ENCODE results near the gene SEC24B.
"Not testable (repeated sequence)": the region's sequence is repeated elsewhere in the genome, so short reads cannot be mapped to it uniquely, and the experiment has no call there.

Gene SEC24B

DNA sequence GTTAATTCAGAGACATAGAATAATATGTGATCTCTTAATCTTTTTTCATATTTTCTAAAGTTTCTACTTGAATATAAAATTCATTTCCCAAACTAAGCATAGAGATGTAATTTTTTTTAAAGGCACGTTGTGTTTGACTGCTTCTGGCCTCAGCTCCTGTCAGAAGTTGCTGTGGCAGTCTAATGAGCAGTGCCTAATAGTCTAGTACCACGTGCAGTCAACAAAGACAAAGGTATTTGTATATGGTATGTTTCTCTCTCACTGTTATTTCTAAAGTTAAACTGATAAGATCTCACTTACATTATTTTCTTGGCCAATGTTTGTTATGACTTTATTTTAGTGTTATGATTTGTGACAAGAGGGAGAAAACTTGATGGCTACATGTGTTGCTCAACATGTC, 77.8 kb downstream of the SEC24B start:
- no peak overlapping the region for H3K4me3 ChIP-seq (ENCODE audit: low read depth, low read length)
- no peak for DNase-seq (ENCODE audit: low read depth, low spot score)
- in situ Hi-C loops (cut with HindIII; ENCODE audit: low sequenced_read_pairs): no loop called here
- TF ChIP-seq, protein P1, sequence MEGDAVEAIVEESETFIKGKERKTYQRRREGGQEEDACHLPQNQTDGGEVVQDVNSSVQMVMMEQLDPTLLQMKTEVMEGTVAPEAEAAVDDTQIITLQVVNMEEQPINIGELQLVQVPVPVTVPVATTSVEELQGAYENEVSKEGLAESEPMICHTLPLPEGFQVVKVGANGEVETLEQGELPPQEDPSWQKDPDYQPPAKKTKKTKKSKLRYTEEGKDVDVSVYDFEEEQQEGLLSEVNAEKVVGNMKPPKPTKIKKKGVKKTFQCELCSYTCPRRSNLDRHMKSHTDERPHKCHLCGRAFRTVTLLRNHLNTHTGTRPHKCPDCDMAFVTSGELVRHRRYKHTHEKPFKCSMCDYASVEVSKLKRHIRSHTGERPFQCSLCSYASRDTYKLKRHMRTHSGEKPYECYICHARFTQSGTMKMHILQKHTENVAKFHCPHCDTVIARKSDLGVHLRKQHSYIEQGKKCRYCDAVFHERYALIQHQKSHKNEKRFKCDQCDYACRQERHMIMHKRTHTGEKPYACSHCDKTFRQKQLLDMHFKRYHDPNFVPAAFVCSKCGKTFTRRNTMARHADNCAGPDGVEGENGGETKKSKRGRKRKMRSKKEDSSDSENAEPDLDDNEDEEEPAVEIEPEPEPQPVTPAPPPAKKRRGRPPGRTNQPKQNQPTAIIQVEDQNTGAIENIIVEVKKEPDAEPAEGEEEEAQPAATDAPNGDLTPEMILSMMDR (IDR thresholded peaks at IDR 0.05; ENCODE audit: low read depth, low read length): no peak

DNA sequence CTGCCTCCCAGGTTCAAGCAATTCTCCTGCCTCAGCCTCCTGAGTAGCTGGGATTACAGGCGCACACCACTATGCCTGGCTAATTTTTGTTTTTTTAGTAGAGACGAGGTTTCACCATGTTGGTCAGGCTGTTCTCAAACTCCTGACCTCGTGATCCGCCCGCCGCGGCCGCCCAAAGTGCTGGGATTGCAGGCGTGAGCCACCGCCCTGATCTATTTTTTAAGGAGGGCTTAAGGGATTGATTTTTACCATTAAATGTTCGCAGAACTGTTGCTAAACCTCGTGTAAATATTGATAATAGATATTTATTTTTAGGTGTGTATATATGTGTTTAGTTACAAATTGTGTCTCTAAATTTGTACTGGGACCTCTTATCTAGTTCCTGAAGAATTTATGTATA, 79.8 kb downstream of the SEC24B start:
- H3K4me3 ChIP-seq (ENCODE audit: low read depth, low read length); DNase-seq (ENCODE audit: low read depth, low spot score); in situ Hi-C loops (cut with HindIII; ENCODE audit: low sequenced_read_pairs): not testable (repeated sequence)

DNA sequence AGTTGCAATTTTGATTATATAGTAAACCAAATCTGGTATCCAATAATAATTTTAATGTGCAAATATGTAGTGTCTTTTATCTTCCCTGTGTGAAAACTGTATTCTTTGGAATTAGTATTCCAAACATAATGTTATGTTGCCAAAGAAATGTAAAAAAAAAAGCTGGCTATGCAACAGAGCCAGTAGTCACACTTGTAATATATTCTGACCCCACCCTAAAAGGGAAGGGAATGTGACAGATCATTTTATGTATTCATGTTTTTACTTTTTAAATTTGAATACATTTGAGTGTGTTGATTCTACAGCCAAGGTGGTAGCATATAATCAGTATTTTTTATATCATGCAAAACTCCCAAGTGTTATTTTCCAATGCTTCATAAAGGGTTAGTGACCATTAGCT, 98.6 kb downstream of the SEC24B start:
- DNase-seq (ENCODE audit: low read depth, low spot score): no peak
- TF ChIP-seq, protein P1 (IDR thresholded peaks at IDR 0.05; ENCODE audit: low read depth, low read length): no peak
- H3K4me3 ChIP-seq (ENCODE audit: low read depth, low read length): no peak overlapping the region
- in situ Hi-C loops (cut with HindIII; ENCODE audit: low sequenced_read_pairs): no loop called here

DNA sequence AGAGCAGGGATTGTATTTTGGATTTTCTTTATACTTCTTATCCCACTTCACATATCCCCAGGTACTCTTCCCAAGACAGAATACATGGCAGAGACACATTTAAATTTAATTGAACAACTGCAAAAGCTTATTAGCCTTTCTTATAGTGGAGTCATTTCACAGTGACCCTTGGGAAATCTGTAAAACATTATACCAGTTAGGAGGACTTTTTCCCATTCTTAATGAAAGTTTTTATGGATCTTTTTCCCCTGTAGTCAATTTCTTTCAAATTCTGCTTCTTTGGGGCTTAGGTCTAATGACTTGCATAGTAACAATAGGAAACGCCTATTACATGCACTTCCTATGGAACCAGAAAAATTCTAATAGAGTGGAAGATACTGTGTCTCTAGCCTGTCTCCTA, 111.8 kb downstream of the SEC24B start:
- in situ Hi-C loops (cut with HindIII; ENCODE audit: low sequenced_read_pairs): no loop called here
- DNase-seq (ENCODE audit: low read depth, low spot score): no peak
- TF ChIP-seq, protein P1 (IDR thresholded peaks at IDR 0.05; ENCODE audit: low read depth, low read length): no peak
- no peak overlapping the region for H3K4me3 ChIP-seq (ENCODE audit: low read depth, low read length)

DNA sequence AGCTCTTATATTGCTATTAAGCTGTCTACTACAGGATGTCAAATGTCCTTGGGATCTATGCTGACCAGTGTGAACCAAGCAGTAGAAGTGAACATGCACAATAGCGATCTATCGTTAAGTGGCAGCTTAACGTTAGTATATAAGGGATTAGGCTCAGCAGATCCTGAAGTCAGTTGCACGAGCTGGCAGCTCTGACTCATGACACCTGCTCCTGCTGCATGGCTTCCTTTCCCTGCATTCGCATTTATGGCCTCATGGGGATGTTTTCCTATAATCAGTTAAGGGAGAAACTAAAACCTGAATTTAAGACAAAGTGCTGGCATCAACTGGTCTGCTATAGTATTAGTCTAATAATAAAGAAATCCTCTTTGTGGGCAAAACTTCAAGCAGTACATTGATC, 113.8 kb downstream of the SEC24B start:
- no peak overlapping the region for H3K4me3 ChIP-seq (ENCODE audit: low read depth, low read length)
- TF ChIP-seq, protein P1 (IDR thresholded peaks at IDR 0.05; ENCODE audit: low read depth, low read length): no peak
- no peak for DNase-seq (ENCODE audit: low read depth, low spot score)
- in situ Hi-C loops (cut with HindIII; ENCODE audit: low sequenced_read_pairs): no loop called here

DNA sequence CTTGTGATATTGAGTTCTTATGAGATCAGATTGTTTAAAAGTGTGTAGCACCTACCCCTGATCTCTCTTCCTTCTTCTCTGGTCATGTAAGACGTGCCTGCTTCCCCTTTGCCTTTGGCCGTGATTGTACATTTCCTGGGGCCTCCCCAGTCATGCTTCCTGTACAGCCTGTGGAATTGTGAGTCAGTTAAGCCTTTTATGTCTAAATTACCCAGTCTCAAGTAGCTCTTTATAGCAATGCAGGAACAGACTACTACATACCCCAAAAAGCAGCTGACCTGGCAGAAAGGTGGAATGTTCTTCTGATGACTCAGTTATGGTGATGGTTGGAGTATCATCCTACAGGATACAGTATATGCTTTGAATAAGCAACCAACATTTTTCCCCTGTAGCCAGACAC, 115.0 kb downstream of the SEC24B start:
- TF ChIP-seq, protein P1 (IDR thresholded peaks at IDR 0.05; ENCODE audit: low read depth, low read length): no peak
- peak; percentile 88 for DNase-seq (ENCODE audit: low read depth, low spot score)
- no peak overlapping the region for H3K4me3 ChIP-seq (ENCODE audit: low read depth, low read length)
- in situ Hi-C loops (cut with HindIII; ENCODE audit: low sequenced_read_pairs): no loop called here

DNA sequence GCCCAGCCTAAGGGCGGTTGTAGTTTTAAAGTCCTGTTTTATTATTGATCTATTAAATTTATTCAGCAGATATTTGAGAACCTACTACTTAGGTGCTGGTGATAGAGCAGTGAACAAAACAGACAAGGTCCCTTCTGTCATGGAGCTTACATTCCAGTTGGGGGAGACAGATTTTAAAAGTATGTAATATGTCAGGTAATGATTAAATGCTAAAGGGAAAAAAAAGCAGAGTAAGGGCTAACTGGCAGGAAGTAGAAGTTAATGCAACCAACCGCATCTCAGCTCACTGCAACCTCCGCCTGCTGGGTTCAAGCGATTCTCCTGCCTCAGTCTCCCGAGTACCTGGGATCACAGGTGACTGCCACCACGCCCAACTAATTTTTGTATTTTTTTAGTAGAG, 118.6 kb downstream of the SEC24B start:
- DNase-seq (ENCODE audit: low read depth, low spot score): no peak
- H3K4me3 ChIP-seq (ENCODE audit: low read depth, low read length): no peak overlapping the region
- in situ Hi-C loops (cut with HindIII; ENCODE audit: low sequenced_read_pairs): no loop called here
- TF ChIP-seq, protein P1 (IDR thresholded peaks at IDR 0.05; ENCODE audit: low read depth, low read length): no peak

All from astrocyte of the spinal cord (primary cell).